ENCODE measurements around the gene CTRL.
"Not testable (repeated sequence)": the region's sequence is repeated elsewhere in the genome, so short reads cannot be mapped to it uniquely, and the experiment has no call there.

CTRL gene

DNA sequence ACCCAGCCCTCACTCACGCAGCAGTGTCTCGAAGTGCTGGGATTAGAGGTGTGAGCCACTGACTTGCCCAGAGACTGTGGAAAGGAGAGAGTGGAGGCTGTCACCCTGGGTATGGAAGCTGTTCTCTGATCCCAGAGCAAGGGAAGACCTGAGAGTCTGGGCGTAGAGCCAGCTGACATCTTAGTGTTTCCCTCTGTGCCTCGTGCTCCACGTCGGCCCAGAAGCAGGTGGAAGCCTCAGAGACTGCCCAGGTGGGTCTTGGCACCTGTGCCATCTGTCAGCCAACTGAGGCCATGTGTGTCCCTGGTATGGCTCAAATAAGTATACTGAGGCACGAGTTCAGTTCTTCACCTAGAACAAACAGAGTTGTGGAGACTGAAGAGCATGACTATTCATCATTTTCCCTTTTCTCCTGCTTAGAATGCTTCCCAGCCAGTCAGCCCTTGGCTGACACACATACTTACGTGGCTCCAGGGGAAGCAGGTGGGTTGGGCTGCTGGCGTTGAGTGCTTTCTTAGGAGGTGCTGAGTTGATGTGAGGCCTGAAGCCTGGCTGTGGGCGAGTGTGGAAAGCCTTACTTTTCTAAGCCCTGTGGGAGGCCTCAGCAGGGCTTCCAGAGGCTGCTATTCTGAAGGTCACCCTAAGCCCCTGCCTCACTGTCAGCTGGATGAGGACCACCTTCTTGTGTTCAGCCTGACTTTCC is 8.1 kb downstream of the CTRL start:
- no peak for FAIRE-seq

DNA sequence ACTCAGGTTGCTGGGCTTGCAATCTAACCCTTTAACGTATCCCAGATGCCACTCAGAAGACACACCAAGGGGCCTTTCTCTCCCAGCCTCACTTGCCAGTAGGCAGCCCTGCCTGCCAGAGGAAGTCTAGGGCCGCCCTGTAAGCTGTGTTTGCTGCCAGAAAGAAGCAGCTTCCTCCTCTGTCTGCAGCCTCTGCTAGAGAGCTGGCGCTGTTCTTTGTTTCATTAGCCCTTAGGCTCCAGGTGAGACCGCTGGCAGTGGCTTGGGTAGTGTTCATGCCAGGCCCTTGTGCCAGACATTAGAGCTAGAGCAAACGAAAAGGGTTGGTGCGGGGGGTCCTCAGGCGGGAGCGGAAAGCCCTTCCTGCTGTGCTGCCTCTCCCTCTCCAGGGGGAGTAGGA is 8.9 kb downstream of the CTRL start:
- FAIRE-seq = no peak

DNA sequence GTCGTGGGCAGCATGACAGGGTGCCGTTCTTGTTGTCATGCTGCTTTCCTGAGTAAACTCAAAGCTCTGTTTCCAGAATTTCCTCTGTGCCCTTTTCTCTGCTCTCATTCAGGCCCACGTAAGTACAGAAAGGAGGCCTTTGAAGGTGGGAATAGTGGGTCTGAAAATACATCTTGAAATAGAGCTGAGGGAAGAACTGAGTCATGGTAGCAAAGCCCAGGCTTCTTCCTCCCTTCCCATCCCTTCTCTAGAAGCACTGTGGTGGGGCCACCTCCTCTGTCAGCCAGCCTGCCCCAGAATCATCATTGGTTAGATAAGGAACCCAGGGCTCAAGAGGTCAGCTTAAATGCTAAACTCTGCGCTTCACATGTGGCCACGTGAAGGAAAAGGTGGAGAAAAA is 9.4 kb downstream of the CTRL start:
- no peak for FAIRE-seq

DNA sequence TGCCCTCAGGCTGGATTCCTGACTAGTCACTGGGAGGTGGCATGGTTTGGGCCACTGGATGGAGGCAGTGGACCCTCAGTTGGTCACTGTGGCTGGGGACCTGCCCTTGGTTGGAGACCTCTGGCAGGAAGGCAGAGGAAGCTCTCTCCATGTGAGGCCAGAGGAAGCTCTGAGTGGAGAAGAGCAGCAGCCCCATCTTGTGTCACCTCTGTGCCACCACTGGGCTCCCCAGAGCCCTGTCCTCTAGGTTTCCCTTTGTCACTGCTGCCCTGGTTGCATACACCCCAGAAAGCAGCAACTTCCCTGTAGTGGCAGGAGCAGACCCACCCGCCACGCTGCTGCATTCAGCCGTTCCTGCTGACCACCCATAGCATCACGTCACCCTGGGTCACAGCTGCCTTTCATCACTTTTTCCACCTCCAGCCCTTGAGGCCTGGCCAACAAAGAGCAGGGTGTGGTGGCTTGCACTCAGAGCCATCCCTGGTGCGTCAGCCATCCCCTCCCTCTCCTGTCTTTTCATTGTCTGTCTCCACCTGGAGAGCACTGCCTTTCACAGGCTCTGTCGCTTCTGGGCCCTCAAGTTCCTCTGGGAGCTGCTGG is 11.9 kb downstream of the CTRL start:
- no peak for FAIRE-seq

DNA sequence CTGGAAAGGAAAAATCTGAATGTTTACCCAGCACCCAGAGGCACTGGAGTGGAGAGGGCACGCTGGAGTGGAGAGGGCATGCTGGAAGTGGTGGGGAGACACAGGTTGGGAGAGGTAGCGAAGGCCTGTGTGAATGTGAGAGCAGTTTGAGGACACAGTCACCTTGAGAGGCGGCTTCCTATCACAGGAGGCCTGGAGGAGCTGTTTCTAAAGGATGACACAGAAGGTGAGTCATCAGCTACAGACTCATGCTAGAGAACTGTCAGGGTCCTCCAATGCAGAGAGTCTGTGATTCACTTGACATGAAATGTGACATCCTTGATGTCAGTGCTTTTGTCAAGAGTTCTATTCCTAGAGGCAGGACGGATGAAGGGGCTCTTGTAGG is 13.8 kb downstream of the CTRL start:
- no peak for FAIRE-seq

DNA sequence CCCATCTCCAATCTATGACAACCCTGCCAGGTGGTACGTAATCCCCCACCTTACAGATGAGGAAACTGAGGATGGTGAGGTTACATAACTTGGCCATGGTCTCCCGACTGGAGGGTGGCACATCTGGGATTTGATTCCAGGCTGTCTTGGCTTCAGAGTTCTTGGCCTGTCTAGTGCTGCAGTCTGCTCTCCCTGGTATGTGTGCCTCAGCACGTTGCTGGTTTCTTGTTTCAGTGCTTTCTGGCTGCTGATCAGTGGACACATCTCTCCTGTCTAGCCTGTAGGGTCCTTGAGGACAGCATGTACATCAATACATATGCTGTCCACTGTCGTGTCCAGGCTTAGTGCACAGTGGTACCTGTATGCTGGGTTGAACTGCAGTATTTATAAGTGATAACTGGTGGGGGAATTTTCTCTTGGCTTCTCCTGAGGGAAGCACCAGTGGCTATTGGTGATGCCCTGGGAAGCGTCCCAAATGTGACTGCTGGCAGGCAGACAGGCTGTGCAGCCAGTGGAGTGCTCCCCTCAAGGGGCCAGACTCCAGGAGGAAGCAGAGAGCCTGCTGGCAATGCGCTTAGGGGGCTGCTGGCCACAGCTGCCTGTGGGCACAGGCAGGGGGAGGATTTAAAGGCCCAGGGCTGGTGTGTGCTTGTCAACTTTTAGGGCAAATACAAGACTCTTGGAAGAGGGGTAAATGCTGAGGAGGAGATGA is 14.4 kb downstream of the CTRL start:
- no peak for FAIRE-seq

DNA sequence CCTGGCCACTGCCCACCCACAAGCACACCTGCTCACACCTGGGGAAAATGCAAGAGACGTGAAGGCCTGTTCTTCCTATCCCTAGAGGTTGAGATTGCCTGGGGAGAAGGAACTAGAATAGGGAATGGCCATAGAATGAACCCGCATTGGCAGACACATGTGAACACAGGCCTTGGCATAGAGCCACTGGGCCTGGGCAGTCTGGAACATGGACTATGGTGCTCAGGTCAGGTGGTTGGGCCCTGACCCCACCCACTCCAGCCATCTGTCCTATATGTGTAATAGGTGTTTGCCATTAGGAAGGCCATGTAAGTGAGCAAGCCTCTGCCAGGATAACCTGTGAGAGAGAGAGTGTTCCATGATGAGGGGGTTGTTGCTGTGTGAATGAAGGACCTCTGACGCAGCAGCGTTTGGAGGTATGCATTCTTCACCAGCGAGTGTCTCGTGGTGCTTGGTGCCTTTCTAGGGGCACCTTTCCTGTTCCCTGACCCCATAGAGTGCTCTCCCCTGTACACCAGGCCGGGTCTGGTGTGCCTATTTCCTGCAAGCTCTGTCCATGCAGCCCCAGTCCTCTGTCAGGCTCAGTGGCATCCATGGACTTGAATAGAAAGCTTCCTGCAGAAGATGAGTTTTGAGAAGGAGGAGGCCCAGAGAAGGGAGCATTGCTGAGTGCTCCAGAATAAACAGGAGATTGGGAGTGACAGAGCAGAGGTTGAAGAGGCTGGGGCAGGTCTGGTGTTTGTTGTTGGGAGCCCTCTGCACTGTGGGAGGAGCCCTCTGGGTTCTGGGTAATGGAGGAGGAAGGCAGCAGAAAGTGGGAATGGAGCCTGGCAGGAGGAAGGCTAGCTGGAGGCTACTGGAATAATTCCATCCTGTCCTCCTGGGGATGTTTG is 15.6 kb downstream of the CTRL start:
- no peak for FAIRE-seq

DNA sequence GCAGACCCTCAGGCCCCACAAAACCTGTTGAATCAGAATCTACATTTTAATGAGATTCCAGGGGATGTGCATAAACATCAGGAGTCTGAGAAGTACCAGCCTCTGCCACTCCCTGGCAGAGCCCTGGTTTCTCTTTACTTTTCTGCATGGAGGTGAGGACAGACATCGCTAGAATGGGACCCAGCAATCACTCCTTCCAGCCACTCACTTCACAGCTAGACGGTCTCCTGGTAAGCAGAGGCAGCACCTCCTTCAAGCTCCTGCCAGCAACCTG is 16.2 kb downstream of the CTRL start:
- FAIRE-seq = not testable (repeated sequence)

DNA sequence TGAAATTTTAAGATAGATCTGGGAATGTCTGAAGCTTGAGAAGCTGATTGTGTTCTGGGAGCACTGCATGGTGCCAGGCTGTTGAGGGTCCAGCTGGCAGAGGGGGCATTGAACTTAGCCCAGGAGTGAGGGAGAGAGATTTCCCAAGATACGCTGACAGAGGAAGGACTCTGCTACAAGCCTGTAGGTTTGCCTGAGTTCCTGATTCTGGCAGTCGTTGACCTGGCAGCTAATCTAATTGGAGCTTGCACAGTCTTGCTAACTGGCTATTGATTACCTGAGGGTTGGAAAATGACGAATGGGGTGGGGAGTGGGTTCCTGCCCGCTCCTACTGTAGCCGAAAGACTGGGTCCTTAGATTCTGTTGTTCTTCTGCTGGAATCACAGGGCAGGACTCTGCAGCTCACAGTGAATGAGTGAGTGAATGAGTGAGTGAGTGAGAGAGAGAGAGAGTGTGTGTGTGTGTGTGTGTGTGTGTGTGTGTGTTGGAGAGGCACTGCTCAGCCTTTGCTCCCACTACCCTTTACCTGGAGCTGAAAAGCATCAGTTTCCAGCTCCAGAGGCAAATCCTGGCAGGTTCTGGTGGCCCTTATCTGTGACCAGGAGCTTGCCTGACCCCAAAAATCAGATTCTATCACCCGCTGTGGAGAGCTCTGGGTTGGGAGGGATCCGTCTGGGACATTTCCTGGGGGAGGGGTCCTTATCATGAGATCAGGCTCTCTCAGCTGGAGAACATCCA is 16.7 kb downstream of the CTRL start:
- no peak for FAIRE-seq

DNA sequence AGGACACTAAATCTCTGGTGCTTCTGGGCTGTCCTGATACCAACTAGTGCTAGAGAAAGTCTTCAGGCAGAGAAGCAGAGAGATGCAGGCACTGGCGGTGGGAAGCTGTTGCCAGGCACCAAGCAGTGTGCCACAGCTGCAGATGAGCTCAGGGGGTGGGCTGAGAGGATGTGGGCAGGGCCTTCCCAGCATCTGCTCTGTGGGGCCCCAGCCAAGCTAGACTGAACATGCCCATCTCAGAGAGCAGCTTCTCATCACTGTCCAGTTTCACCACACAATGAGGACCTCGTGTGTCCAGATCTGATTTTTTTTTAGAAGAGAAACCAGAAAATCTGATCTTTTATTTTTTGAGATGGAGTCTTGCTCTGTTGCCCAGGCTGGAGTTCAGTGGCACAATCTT is 21.5 kb downstream of the CTRL start:
- FAIRE-seq = no peak

DNA sequence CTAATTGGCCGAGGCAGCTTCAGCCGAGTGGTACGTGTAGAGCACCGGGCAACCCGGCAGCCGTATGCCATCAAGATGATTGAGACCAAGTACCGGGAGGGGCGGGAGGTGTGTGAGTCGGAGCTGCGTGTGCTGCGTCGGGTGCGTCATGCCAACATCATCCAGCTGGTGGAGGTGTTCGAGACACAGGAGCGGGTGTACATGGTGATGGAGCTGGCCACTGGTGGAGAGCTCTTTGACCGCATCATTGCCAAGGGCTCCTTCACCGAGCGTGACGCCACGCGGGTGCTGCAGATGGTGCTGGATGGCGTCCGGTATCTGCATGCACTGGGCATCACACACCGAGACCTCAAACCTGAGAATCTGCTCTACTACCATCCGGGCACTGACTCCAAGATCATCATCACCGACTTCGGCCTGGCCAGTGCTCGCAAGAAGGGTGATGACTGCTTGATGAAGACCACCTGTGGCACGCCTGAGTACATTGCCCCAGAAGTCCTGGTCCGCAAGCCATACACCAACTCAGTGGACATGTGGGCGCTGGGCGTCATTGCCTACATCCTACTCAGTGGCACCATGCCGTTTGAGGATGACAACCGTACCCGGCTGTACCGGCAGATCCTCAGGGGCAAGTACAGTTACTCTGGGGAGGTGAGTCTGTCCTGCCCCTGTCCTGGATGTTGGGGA is 22.5 kb downstream of the CTRL start:
- no peak for FAIRE-seq

DNA sequence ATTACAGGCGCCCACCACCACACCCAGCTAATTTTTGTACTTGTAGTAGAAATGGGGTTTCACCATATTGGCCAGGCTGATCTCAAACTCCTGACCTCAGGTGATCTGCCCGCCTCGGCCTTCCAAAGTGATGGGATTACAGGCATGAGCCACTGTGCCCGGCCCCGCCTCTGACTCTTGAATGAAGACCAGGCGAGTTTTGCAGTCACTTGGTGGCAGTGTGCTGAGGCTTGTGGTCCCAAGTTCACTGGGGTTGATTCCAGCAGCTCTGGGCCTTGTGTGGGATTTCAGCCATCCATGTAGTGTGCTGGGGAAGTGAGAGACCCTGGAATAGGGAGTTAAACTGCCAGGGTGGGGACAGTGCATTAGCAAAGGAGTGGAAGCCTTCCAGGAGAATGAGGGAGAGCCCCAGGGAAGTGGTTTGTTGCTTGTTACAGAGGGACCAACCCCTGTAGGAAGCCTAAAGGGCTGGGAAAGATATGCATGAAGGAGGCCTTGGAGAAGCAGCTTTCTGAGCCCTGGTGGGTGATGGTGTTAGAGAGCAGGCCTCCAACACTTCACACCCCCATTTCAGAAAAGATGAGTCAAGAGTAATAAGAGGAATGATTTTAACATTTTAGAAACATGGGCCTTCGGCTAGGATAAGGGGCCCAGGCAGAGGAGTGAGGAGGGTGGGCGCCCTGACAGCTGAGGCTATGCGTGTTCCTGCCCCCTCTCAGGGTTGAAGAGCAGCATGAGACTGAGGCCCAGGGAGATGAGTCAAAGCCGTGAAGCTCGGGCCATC is 24.1 kb downstream of the CTRL start:
- FAIRE-seq = no peak

DNA sequence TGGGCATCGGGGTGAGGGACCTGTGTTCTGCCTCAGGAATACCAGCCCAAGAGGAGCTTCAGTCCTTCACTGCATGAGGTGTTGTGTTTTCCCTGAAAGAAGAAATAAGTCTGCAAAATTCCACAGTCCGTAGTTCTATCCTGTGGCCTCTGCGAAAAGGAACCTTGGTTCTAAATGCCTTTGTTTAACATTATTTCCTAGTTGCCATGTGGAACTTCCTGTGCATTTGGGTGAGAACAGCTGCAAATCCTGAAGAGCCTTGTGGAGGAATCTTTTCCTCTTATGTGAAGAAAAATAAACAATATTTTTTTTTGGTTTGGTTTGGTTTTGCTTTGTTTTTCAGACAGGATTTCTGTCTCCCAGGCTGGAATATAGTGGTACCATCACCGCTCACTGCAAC is 28.8 kb downstream of the CTRL start:
- no peak for FAIRE-seq

DNA sequence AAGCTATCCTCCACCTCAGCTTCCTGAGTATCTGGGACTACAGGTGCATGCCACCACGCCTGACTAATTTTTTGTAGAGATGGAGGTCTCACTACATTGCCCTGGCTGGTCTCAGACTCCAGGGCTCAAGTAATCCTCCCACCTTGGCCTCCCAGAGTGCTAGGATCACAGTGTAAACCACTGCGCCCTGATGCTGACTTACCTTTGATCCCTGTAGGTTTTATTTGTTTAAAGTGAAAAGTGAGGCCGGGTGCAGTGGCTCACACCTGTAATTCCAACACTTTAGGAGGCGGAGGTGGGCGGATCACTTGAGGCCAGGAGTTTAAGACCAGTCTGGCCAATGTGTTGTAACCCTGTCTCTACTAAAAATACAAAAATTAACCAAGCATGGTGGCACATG is 29.9 kb downstream of the CTRL start:
- FAIRE-seq = no peak

DNA sequence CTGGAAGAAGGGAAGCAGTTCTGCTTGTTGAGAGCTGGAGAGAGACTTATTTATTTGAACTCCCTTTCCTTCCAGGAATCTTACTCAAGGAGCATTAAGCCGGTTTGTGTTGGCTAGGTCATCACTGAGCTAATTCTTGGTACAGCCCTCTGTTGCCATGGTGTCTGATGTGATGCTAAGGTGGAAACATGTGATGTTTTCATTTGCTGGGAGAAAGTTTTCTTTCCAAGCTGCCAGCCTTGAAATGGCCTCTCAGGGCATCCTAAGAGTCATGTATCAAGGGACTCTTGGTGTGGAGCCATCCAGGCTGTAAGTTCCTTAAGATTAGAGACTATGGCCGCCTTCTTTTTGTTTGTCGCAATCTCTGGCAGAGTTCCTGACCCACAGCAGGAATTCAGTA is 34.4 kb downstream of the CTRL start:
- FAIRE-seq = no peak

DNA sequence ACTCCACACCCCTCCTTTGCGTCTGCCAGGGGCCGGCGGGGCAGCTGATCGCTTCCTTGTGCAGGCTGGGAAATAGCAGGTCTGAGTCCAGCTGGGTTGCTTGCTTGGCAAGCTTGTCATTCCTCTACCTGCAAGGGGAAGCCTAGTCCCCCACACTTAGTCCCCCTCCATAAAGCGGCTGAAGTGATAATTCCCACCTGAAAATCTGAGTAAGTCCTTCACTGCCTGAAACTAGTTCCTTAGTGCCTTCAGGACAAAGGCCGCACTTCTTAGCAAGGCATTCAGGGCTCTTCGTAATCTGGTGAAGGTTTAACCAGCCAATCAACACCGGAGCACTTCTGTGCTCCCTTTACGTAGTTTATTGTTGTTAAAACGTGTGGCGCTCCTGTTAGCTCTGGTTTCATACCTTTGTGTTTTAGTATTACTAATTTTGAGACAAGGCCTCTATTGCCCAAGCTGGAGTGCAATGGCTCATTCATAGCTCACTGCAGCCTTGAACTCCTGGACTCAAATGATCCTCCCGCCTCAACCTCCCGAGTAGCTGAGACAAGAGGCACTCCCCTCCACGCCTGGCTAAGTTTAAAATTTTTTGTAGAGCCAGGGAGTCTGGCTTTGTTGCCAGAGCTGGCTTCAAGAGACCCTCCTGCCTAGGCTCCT is 37.8 kb downstream of the CTRL start:
- FAIRE-seq = no peak

DNA sequence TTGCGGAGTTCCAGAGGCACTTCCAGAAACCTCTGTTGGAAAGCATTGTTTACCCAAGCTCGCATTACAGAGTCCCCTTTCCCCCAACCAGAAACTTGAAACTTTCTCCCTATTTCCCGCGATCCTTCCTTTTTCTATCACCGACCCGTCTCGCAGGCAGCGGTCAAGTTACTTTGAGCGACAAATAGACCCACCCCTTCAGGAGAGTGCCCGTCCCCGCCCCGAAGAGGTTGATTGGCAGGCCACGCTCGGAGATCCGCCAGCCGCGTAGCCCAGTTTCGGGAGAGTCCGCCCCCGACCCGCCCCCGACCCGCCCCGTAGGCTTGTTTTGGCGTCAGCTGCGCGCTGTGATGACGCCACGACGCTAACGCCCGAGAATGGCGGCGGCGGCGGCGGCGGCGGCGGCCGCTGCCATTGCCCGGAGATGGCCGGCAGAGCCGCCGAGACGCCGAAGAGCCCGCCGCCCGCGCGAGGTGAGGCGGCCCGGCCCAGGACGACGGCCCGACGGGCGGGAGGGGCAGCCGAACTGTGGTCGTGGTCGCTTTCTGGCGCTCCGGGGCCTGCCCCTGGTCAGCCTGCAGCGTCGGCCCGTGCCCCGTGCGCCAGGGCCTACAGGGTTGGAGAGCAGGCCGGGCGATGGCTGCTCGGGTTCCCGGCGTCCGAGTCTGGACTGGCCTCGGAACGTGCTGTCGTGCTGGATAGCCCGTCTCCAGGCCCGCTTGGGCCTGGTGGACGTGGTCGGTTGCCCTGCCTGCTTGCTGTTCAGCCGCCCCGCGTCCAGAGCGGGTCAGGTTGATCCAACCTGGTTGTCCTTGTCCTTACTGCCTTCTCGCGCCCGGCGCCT is 38.5 kb downstream of the CTRL start, which contains the start of gene PSKH1:
PSKH1 (plus strand) TSS at position 356 of the 844 bp plus-strand sequence. CDS start 15,496 bp downstream, outside the sequence.
- FAIRE-seq = no peak

DNA sequence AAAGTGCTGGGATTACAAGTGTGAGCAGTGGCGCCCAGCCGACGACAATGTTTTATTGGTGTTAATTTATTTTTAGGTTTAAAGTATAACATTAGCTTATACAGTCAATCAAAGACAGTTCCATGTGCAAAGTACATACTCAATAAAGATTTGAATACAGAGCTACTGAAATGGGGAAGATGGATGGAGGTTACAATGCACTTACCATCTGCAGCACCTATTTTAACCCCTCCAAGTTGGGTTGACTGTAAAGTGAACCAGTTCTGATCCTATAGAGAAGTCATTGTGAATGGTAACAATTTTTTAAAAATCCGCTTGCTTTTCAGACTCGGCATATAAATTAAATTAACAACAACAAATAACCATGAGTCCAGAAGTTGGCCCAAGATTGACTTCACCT is 39.3 kb downstream of the CTRL start:
- no peak for FAIRE-seq

DNA sequence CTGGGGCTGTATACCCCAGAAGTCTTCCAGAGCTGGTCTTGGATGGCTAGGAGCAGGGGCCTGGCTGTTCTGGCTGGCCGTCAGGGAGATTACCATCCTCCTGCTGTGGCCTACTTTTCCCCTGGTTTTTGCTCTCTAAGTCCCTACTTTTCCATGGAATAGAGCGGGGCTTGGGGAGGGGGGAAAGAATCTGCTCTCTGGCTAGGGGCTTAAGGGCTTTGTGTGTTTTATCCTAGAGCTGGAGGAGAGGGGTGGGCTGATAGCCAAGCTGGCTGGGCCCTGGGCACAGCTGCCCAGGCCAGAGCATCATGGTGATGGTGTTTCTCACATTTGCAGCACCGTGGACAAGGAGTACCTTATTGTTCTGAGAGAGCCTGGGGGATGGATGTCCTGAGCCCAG is 43.3 kb downstream of the CTRL start:
- no peak for FAIRE-seq

DNA sequence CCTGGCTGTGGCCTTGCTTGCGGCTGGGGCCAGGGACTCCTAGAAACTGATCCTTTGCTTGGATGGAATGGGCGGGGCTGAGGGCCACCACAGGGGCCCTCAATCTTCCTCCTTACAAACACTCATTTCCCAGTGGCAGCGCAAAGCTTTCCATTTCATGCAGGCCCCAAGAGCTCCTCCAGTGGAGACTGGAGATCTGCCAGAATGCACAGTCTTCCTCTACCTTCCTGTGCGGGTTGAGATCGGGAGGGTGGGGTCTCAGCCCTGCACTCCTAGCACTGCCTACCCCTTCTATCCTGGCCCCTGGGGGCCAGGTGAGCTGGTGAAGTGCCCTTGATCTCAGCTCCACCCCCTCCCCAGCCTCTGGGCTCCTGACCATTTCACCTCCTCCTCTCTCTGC is 45.3 kb downstream of the CTRL start:
- no peak for FAIRE-seq
